ENCODE data around the gene MOCOS. TPM values are rescaled to one million over a fixed set of nuclear protein-coding genes. Genes with fewer than 3 reads are reported as not detected.

The MOCOS gene
- total RNA-seq, 1 donor from 2014 or later, result 1.8 TPM

- no peak for DNase-seq (ENCODE audit: extremely low read depth, low read depth, low spot score)
These were observed 7.5 kb upstream of the MOCOS start for GRCh38 chr18:36179562-36180355.

DNA sequence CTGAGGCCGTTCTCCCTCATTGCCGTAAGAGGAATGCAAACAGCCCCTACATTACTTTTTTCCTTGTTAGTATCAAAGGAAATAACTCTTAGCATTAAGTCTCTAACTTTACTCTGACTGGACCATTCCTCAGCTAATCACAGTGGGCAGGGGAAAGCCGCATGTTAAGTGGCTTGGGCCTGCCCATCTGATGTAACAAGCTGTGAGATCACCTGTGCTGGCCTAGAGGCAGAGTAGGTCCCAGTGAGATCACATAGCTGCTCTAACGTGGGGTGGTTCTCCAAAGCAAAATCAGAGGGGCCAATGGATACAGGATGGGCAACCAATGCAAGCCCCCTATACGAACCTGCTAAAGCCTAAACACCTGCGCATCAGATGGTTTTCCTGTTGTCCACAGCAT lies 5.9 kb upstream of the MOCOS start:
- DNase-seq (ENCODE audit: extremely low read depth, low read depth, low spot score), result no peak

DNA sequence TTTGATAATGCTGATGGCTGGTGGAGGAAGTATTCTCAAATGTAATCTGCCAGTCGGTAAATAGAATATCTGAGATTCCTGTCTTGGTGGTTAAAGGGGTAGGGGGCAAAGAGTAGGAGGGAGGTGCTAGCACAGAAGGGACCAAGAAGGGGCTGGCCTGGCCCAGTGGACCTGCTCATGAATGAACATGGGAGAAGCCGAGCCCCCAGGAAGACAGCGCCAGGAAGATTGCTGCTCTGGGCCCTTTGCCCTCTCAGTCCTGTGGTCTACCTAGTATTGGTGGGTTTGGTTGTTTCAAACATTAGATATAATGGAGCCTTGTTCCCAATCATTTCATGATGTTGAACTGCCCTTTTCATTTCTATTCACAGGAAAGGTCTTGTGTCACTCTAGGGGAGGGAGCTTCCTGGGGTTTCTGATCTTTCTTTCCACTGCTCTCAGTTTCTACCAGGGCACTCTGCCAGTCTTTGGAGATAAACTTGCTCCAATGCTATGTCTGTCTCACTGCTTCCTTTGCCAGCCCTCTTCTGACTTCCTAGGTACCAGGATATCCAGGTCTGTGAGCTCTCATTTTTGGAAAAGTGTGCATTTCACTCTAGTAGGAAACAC lies 5.3 kb upstream of the MOCOS start:
- DNase-seq (ENCODE audit: extremely low read depth, low read depth, low spot score), result no peak

DNA sequence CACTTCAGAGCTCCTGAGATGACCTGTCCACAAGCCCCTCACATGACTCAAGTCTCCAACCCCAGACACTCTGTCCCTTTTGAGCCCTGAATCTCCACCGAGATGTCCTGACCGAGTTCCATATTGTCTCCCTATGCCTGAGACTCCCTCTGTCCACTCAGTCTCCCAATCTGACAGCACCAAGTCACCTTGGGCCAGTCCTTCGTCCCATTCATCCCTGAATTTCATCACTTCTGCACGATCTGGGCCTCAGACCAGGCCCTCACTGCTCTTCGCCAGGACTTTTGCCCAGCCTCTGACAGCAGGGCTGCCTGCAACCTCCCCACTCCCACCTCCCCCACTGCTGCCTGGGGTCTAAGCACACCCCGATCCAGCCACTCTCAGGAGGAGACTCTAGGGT lies 4.3 kb upstream of the MOCOS start:
- DNase-seq (ENCODE audit: extremely low read depth, low read depth, low spot score), result no peak

DNA sequence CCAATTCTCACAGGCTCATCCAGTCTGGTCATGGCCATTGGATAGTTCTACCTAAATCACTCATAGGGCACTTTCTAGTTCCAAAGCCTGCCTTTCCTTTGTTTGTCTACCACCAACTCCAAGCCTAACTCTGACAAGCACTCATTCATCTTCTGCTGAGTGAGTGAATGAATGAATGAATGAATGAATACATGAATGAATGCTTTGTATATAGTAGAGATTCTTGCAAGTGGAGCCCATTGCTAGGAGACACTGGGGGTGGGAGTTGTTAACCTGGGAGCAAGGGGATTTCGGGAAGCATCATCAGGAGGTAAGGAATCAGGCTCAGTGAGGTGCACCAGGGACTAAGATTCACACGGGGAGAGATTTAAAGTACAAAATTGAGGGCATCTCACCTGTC lies 3.3 kb upstream of the MOCOS start:
- no peak for DNase-seq (ENCODE audit: extremely low read depth, low read depth, low spot score)

- no peak for DNase-seq (ENCODE audit: extremely low read depth, low read depth, low spot score)
These were observed 2.1 kb upstream of the MOCOS start for GRCh38 chr18:36185157-36185556.

- no peak for DNase-seq (ENCODE audit: extremely low read depth, low read depth, low spot score)
These were observed 1.3 kb upstream of the MOCOS start for GRCh38 chr18:36185901-36186460.

GRCh38 chr18:36186461-36187192 lies 670 bp upstream of the MOCOS start:
- DNase-seq (ENCODE audit: extremely low read depth, low read depth, low spot score), result no peak

GRCh38 chr18:36187826-36188721 lies 777 bp downstream of the MOCOS start:
- no peak for DNase-seq (ENCODE audit: extremely low read depth, low read depth, low spot score)

GRCh38 chr18:36188916-36189315 lies 1.6 kb downstream of the MOCOS start:
- DNase-seq (ENCODE audit: extremely low read depth, low read depth, low spot score), result no peak

- DNase-seq (ENCODE audit: extremely low read depth, low read depth, low spot score), result no peak
These were observed 2.2 kb downstream of the MOCOS start for GRCh38 chr18:36189486-36189885.

DNA sequence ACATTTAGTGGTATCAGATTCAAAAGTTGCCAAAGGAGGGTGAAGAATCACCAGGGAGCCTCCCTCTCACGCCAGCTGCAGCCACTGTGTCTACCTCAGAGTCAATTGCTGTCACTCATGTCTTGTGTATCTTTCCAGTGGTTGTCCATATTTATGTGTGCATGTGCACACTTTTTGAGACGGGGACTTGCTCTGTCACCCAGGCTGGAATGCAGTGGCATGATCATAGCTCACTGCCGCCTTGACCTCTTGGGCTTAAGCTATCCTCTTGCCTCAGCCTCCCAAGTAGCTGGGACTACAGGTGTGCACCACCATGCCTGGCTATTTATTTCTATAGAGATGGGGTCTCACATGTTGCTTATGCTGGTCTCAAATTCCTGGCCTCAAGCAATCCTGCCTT lies 4.0 kb downstream of the MOCOS start:
- DNase-seq (ENCODE audit: extremely low read depth, low read depth, low spot score), result no peak

DNA sequence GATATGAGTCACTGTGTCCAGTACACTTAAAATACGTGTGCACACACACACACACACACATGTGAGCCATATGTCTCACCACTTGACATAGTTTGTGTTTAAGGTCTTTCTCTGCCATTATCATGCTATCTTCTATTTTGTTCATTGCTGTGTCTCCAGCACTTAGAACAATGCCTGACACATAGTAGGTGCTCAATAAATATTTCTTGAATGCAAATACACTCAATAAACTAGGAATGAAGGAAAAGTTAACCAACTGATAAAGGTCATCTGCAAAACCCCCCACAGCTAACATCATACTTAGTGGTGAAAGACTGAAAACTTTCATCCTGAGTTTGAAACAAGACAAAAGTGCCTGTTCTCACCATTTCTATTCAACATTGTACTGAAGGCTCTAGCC lies 4.4 kb downstream of the MOCOS start:
- no peak for DNase-seq (ENCODE audit: extremely low read depth, low read depth, low spot score)

DNA sequence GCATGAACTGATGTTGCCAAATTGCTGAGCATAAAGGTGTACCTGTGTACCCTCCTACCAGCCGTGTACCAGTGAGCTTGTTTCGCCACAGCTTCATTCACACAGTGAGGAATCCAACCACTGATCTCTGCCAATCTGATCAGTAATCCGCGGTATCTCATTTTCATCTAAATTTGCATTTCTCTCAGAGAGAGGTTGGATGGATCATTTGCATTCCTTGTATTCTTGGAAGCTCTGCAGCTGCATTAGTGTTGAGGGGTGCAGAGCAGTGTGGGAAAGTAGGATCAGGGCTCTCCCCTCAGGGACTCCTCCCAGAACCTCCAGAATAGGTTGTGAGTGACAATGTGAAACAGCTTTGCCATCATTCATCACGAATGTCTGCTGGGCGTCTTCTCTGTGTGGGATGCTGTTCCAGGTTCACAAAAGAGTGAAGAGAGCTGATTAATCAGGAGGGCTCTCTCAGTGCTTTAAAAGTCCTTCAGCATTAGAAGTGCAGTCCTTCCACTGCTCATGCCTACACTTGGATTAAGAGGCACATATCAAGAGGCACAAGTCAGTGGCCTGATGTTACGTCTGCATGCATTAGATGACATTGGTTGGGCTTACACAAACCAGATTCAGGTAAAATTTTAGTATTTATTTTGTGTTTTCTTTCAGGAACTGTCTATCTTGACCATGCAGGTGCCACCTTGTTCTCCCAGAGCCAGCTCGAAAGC lies 7.5 kb downstream of the MOCOS start:
- no peak for DNase-seq (ENCODE audit: extremely low read depth, low read depth, low spot score)

DNA sequence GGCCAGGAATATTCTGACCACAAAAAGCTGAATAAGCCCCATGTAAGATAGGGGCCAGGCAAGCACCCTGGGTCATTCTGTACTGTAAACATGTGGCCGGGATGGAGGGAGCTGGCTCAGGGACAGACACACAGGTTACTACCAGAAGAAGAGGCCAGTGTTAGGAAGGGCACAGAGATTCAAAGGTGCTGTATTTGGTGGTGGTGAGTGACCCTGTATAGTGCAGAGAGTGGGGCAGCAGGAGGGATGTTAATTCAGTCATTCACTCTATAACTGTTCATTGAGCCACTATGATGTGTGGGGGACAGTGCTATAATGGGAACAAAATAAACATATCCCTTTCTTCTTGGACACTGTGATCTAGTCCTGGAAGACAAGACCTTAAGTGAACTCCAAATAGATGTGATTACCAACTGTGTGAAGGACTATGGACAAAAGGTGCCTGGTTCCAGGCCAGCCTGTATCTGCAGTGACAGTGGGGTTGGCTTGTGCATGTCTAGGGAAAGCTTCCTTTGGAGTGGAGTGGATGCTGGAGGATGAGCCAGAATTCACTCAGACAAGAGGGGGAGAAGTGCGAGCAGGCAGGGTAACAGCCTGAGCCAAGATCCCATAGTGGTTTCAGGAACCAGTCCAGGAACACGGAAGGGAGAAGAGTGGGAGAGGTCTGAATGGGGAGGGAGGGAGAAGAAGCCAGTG lies 8.3 kb downstream of the MOCOS start:
- DNase-seq (ENCODE audit: extremely low read depth, low read depth, low spot score), result no peak

GRCh38 chr18:36196238-36196995 lies 9.1 kb downstream of the MOCOS start:
- no peak for DNase-seq (ENCODE audit: extremely low read depth, low read depth, low spot score)

DNA sequence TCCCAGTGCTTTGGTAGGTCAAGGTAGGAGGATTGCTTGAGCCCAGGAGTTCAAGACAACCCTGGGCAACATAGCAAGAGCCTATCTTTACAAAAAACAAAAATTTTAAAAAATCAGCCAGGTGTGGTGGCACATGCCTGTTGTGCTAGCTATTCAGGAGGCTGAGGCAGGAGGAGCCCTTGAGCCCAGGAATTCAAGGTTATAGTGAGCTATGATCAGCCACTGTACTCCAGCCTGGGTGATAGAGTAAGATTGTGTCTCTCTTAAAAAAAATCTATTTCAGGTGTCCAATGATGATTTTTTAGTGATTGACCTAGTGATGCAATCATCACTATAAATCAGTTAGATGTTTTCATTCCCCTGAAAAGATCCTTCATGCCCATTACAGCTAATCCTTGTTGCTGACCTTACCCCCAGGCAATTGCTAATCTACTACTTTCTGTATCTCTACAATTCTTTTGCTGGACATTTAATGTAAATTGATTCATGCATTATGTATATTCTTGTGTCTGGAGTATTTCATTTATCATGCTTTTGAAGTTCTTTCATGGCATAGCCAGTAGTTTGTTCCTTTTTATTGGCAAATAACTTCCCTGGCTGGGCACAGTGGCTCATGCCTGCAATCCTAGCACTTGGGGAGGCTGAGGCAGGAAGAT lies 10.3 kb downstream of the MOCOS start:
- no peak for DNase-seq (ENCODE audit: extremely low read depth, low read depth, low spot score)

- DNase-seq (ENCODE audit: extremely low read depth, low read depth, low spot score), result no peak
These were observed 12.5 kb downstream of the MOCOS start for GRCh38 chr18:36199691-36200295.
